Suprapubic skin (tissue), 3 donors: ENCODE data around the gene ANKLE2.

Experiments used
- CTCF ChIP-seq, 2 donors: fragments of 200-600 bp in 1 of 2; fragments of 450-650 bp in 1 of 2; sonication (generic) in 1 of 2; IDR thresholded peaks; one replicate each; pipeline ENCODE4 v1.5.1; 2016 to 2019; ENCODE audit warnings: antibody characterized with exemption in 2 of 2, mild to moderate bottlenecking in 1 of 2, moderate library complexity in 1 of 2
- EP300 ChIP-seq: sonication (generic); formaldehyde crosslinking; IDR thresholded peaks from one replicate; pipeline ENCODE4 v1.6.1; 2017; ENCODE audit warnings: antibody characterized with exemption

GRCh38 chr12:132675757-132676432 is 85.7 kb downstream of the ANKLE2 start:
- TF ChIP-seq CTCF (IDR thresholded peaks at IDR 0.05): no peak
- TF ChIP-seq EP300: no peak
